Measurements from ENCODE around the gene BIK.

BIK gene

DNA sequence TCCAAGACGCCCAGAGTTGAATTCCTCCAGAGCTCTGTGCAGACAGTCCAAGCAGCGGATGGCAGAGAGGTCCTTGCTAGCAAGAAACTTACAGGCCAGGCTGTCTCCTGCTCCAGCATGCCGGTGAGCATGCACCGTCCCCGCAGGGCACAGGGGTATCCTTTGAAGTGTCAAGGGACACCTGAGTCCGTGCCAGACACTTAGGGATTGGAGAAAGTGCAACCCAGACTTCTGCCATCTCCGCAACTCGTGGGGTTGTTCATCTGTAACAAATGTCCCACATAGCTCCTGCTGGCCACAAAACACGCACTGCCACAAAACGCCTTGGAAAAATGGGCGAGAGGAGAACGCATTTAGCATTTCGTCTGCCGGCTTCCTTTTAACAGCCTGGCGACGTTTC is 54.1 kb downstream of the BIK start:
- DNase-seq = no peak

DNA sequence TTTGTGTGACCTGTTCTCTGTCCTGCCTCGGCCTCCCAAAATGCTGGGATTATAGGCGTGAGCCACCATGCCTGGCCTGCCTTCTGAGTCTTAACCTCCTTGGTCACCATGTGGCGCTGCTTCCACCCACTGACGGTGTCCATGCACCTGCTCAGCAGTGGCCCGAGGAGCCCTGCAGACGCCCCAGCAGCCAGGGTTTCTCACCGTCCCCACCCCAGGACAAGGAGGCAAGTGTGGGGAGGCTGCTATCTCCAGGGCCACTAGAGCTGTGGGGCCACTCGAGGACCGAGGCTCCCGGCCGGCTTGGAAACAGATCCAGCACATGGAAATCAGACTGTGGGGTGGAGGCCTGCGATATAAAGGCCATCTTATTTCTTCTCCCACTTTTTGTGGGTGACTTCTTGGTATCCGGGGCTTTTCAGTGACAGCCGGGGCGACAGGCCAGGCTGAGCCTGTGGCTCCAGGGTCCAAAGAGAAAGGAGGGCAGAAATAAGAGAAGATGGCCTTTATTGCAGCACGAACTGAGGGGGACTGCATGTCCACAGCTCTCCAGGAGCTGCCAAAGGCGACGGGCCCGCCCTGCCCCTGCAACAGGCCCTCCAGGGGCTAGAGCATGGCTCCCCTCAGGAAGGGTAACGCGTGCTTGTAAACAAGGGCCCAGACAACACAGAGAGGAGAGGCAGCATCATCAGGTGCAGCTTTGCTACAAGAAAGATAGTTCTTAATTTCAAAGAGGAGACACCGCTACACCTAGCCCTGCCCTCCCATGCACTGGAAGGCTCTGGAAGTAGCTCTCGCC is 55.8 kb downstream of the BIK start:
- DNase-seq = no peak

DNA sequence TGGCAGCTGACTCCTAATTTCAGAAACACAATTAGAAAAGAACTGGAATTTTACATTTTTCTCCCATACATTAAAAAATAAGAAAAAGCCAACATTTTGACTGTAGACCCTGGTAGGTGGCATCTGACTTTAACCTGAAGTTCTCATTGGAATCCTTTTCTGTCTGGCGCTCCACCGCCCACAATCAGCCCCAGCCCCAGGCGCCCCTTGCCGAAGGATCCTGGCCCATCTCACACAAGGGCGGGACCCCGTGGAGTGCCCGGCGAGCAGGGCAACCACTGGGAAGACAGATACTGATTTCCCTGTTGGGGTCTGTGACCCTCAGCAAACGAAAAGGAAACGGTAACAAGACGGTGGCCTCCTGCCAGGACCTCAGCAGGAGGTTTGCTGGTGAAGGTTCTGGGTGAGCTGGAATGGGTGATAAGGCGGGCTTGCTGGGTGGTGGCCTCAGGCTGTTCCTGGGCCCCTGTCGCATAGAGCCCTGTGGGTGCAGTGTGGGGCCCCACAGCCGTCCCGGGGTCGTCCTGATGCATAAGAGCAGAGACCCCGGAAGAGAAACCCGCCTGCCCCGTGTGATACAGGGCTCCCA is 56.5 kb downstream of the BIK start:
- DNase-seq = no peak

DNA sequence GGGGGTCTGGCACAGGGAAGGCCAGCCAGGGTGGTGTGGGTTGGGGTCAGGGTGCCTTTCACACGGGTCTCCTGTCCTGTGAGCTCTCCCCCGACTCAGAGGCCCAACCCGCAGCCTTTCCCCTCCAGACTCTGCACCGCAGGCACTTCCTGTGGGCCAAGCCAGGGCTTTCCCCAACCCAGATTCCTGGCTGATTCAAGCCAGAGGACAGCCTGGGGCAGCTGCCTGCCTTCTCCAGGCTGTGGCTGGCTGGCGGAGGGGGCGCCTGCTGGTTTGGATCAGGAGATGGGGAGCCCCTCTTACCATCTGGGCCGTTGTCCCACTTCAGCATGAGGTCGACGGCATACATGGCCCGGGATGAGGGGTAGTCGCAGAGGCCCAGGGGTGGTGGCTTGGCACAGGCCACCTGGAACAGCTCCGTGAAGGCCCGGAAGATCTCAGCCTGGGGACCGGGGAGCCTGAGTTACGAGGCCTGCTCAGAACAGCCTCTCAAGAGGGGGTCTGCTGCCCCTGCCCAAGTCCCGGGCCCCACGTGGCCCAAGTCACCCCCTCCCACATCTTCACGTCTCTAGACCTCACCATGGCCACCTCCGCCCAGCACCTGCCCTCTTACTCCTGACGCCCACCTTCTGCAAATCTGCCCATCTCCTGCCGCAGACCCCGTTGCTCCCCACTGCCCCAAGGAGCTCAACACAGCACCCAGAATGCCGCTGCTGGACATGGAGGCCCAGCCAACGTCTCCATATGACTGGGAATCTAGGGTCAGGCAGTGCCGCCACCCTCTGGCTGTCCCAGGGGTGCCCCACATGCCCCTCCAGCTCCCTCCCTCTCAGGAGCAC is 58.1 kb downstream of the BIK start:
- no peak for DNase-seq

DNA sequence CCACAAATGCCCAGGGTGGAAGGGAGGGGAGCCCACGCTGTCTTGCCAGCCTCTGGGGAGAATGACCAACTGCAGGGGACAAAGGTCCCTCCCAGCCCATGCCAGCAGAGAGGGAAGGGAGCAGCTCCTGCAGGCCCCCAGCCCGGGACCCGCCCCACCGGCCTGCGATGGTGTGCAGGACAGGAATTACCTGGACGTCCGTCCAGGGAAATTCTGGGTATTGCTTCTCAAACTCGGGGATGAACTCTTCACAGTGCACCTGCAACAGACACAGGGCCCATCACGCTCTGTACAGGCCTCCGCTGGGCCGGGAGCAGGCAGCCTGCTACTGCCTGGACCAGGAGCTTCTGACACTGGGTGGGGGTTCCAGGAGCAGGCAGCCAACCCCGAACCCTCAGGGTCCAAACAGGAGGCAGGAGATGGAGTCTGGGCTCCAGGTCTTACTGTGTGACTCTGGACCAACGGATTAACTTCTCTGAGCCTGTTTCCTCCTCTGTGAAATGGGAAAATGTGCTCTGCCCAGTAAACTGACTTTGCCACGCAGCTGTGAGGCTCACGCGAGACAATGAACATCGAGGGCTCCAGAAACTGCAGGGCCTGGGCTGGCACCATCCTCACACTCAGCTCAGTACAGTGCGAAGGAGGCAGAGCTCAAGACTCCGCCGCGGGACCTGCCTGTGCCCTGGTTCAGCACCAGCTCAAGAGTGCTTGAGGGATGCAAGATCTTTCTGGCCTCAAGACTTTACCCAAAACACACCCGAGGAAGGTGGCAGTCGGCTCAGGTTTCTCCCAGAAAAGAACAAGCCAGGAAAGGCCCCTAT is 59.0 kb downstream of the BIK start:
- no peak for DNase-seq

DNA sequence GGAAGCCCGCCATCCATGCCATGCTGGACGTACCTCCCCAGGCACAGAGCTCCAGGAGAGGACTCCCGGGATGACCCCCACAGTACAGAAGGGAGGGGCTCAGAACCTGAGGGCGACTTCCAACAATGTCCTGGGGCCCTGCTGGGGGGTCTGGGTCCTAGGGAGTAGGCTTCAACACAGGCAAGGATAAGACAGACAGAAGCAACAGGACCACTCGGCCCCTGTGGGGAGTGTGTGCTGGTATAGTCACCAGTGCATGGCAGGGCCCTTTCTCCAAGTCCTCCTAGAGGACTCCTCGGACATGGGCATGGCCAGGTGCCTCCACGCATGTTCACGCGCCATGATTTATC is 59.6 kb downstream of the BIK start:
- no peak for DNase-seq

DNA sequence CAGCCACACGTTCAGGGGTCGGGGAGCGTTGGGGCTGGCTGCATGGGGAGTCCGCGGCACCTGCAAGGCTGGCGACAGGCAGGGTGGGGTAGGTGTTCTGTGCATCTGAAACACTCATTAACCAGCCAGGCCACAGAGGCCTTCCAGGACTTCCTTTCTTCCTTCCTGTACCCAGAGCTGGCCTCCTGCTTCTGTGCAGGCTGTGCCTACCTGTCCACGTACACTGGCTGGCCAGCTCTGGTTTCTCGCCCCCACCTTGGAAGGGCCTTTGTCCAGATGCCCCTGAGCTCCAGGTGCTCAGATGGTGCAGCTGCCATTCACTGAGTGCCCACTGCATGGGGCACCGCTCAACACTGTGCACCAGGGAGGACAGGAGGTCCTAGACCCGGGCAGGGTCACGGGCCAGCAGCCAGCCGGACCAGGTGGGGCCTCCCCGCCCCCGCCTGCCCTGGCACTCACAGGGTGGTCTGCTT is 60.5 kb downstream of the BIK start:
- no peak for DNase-seq

DNA sequence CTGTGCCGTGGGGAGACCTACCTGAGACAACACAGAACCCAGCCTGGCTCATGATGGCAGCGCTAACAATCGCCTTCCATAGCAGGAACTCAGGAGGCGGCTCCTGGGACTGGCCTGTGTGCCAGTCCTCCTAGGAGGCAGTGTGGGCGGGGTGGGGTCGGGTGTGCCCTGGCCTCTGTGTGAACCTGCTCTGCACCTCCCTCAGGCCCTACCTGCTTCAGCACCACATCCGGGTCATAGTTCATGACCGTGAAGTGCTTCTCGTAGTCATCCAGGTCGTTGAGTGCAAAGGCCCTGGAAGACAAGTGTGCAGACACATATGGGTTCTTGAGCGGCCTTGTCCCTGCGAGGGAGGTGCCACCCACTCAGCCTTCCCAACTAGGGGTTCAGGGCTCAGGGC is 61.1 kb downstream of the BIK start:
- DNase-seq = no peak

DNA sequence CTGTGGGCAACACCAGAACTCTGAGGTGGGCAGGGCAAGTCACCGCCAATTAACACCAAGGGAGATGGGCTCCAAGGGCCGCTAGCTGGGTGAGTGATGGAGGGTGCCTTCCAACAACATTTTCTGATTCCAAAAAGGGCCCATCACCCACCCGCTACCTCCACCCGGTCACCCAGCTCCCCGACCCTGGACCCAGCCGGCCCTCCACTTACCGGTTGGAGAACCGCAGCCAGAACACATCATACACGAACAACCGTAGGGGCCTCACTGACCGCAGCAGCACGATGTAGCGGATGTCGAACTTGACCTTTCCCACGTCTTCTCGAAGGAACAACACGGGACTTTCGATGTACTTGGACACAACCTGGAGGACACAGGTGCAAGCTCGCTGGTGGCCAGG is 61.6 kb downstream of the BIK start:
- DNase-seq = no peak

DNA sequence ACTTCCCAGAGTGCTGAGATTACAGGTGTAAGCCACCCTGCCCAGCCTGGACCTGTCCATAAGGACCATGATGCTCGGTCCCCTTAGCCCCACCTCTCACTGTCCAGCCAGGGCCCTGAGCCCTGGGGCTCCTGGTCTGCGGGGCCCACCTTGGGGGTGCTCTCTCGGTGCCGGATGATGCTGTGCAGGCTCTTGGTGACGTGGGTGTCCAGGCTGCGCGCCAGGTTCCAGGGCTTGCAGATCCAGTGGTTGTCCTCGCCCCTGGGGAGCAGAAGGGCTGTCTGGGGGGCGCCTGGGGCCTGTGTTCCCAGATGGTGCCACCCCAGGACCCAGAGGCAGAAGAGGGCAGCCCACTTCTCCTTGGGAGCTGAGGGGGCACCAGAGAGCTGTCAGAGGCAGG is 63.0 kb downstream of the BIK start:
- no peak for DNase-seq

DNA sequence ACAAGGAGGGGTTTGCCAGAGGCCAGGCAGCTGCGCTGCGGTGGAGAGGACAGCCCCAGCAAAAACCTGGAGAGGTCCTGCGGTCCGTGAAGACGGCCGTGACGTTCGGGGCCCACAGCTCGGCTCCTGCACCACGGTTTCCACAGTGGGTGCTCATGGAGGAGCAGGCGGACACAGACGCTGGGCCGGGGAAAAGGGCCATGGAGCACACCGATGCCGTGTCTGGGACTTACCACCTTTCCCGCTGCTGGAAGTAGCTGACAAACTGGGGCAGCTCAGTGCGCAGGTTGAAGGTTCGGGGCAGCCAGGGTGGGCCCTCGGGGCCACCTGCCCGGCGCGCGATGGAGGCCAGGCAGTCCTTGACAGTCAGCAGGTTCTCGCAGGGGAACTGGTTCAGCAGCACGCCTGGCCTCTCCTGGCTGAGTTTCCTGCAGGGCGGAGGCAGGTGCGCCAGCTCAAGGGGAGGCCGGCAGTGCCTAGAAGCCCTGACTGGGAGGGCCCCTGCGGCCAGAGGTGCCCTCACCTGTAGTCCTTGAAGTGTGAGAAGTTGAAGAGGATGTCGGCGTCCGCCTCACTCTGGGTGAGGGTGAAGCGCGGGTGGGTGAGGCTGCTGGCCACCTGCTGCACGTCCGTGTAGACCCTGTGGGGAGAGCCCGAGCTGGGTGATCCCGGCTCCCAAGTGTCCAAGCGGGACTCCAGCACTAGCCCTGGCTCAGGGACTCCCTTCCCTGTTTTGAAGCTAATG is 63.6 kb downstream of the BIK start:
- DNase-seq = no peak

DNA sequence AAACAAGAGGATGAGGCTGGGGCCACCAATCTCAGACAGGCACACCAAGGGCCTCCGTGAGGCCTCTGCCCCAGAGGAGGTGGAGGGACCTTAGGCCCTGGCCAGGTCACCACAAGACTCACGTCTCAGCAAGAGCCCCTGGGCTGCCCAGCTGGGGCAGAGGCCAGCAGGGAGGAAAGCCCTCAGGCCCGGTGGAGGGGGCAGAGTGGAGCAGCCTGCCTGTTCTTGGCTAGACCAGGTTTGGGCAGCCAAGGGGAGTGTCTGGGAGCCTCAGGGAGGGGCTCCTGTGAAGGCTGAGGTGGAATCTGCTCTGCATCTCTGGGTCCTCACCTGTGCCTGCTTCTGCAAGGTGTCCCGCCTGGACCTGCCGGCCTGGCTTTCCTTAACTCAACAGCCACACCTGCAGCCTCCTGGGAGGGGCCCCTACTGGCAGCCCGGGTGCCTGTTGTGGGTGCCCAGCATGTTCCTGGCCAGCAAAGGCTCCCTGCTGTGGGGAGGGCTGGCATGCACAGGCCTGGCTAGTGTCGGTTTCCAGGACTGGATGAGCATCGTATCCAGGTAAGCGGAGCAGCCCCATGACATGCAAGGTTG is 64.5 kb downstream of the BIK start:
- DNase-seq = no peak

DNA sequence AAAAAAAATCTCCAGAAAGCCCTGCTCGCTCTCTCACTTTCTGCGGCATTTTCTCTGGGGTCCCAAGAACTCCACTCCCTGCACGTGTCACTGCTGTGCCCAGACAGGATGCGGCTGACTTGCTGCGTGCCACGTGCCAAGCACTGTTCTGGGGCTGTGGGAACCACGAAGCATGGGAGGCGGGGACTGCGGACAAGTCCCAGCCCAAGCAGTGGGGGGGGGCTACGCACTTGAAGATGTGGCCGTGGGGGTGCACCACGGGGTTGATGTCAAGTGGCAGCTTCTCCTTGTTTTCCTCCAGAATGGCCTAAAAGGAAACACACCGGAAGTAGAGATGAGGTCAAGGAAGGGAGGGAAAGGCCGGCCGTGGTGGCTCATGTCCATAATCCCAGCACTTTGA is 65.5 kb downstream of the BIK start:
- no peak for DNase-seq

DNA sequence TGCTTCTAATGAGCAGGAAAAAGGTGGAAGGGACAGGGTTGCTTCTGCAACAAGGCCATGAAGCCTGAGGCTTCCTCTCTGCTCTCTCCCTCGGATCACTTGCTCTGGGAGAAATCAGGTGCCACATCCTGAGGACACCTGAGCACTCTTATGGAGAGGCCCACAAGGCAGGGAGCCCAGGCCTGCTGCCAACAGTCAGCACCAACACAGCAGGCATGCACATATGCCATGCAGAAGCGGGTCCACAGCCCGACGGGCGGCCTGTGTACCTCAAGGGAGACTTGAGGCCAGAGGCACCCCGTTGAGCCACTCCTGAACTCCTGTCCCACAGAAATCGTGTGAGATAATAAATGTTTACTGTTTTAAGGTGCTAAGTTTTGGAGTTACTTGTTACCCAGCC is 66.9 kb downstream of the BIK start:
- no peak for DNase-seq

All from inflammatory macrophage treated with lipopolysaccharide for 1 hour (primary cell).